Transverse colon (tissue), 3 donors: ENCODE data around the gene HES3.

Experiments
- EP300 ChIP-seq: sonication (generic); formaldehyde crosslinking; IDR thresholded peaks from one replicate; pipeline ENCODE4 v1.6.1; 2017; ENCODE audit warnings: antibody characterized with exemption, low read depth
- POLR2A ChIP-seq: fragments of 450-650 bp; IDR thresholded peaks from one replicate; pipeline ENCODE4 v1.6.1; 2016; ENCODE audit warnings: antibody characterized with exemption, mild to moderate bottlenecking, moderate library complexity
- TF ChIP-seq, protein P1 (sequence below), 5 experiments: fragments of 200-600 bp in 3 of 5; fragments of 450-650 bp in 2 of 5; sonication (generic) in 3 of 5; IDR thresholded peaks; 1 replicate in 2 of 5; 2 replicates in 3 of 5; pipeline ENCODE4 v1.5.1; 2016 to 2017; ENCODE audit warnings: antibody characterized with exemption in 5 of 5, inconsistent platforms in 3 of 5, mild to moderate bottlenecking in 2 of 5, moderate library complexity in 1 of 5

DNA sequence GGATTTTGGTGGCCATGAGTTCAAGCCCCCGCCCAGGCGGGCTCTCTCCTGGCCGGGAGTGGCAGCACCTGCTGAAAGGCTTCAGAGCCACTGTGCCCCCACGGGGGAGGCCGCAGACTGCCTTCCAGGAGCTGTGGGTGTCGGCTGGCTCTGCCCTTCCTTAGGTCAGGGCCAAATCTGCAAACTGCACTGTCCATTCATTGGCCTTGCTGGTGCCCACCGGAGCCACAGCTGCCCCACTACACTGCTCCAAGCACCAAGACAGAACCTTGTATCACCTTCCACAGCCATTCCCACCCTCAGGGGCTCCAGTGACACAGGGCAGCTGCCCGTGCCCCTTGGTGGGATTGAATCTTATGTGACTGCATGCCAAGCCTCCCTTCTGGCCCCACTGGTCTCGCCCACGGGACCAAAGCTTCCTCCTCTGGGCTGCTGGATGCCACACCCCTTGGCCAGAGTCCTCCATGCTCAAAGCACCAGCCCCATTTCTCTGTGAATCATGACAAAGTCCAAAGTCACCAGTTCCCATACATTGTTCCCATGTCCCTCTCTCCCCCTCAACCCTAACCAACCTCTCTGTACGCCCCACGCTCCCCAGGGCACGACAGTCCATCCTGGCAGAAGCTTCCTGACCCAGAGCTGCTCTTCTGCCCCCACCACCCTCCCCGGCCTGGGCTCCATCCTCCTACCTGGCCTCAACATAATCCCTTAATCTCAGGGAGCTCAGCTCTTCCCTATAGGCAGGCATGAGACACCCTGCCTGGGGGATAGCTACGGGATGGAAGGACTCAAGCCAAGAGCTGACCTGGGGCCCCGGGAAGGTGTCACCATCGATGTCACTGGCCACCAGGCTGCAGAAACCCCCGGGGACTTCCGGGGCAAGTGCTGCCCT is 37.8 kb downstream of the HES3 start:
- TF ChIP-seq, protein P1, sequence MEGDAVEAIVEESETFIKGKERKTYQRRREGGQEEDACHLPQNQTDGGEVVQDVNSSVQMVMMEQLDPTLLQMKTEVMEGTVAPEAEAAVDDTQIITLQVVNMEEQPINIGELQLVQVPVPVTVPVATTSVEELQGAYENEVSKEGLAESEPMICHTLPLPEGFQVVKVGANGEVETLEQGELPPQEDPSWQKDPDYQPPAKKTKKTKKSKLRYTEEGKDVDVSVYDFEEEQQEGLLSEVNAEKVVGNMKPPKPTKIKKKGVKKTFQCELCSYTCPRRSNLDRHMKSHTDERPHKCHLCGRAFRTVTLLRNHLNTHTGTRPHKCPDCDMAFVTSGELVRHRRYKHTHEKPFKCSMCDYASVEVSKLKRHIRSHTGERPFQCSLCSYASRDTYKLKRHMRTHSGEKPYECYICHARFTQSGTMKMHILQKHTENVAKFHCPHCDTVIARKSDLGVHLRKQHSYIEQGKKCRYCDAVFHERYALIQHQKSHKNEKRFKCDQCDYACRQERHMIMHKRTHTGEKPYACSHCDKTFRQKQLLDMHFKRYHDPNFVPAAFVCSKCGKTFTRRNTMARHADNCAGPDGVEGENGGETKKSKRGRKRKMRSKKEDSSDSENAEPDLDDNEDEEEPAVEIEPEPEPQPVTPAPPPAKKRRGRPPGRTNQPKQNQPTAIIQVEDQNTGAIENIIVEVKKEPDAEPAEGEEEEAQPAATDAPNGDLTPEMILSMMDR (IDR thresholded peaks at IDR 0.05) = no peak
- TF ChIP-seq EP300 (no peak), POLR2A (no peak)
